Osteoblast (primary cell): ENCODE data around the gene SPRED2. TPM values are rescaled to one million over a fixed set of nuclear protein-coding genes. Genes with fewer than 3 reads are reported as not detected.

Experiments used
- DNase-seq: peaks from one replicate; pipeline ENCODE4 v3.0.0; 2011; ENCODE audit warnings: low spot score, mixed read lengths; ENCODE audit not compliant: insufficient read length; ENCODE audit errors: missing footprints
- H2AFZ ChIP-seq: 2 replicates; pipeline ENCODE4 v1.6.0; 2011; ENCODE audit warnings: mild to moderate bottlenecking, low read length
- H3K27ac ChIP-seq: 2 replicates; pipeline ENCODE4 v1.5.1; 2011; ENCODE audit warnings: mild to moderate bottlenecking, low read depth, low read length, moderate library complexity
- H3K27me3 ChIP-seq: 2 replicates; pipeline ENCODE4 v1.6.0; 2012; ENCODE audit warnings: mild to moderate bottlenecking, control low read depth, inconsistent platforms, low read length, moderate library complexity; ENCODE audit not compliant: insufficient read depth
- H3K36me3 ChIP-seq: 2 replicates; pipeline ENCODE4 v1.5.1; 2011; ENCODE audit warnings: mild to moderate bottlenecking, low read length, control low read depth, moderate library complexity; ENCODE audit not compliant: insufficient read depth
- H3K4me1 ChIP-seq: 2 replicates; pipeline ENCODE4 v1.5.1; 2011; ENCODE audit warnings: mild to moderate bottlenecking, low read length, control low read depth, moderate library complexity; ENCODE audit not compliant: insufficient read depth
- H3K4me2 ChIP-seq: 2 replicates; pipeline ENCODE4 v1.6.0; 2011; ENCODE audit warnings: mild to moderate bottlenecking, low read length; ENCODE audit not compliant: insufficient read depth
- H3K4me3 ChIP-seq: fragments of 200-600 bp; sonication (generic); 3 replicates; pipeline ENCODE4 v1.5.1; 2012; ENCODE audit warnings: mild to moderate bottlenecking, low read length, inconsistent platforms; ENCODE audit not compliant: insufficient read depth
- H3K79me2 ChIP-seq: 2 replicates; pipeline ENCODE4 v1.6.0; 2012; ENCODE audit warnings: mild to moderate bottlenecking, low read length, control low read depth, inconsistent platforms; ENCODE audit not compliant: insufficient read depth
- H3K9me3 ChIP-seq: 2 replicates; pipeline ENCODE4 v1.5.1; 2011; ENCODE audit warnings: low read depth, low read length, control low read depth
- H4K20me1 ChIP-seq: 2 replicates; pipeline ENCODE4 v1.6.0; 2012; ENCODE audit warnings: mild to moderate bottlenecking, low read length, control low read depth; ENCODE audit not compliant: insufficient read depth
- total RNA-seq: library from RNA; depleted of rRNA; stranded (reverse); fragments of >200 nt; gene quantifications from 2 replicates; pipeline ENCODE4 v1.2.3, GENCODE V29; 2012
- TF ChIP-seq, protein P1 (sequence below): IDR thresholded peaks from 2 replicates; pipeline ENCODE4 v1.5.1; 2011; ENCODE audit warnings: mild to moderate bottlenecking, low read depth, low read length, moderate library complexity; ENCODE audit errors: extremely low read depth

SPRED2 gene
- total RNA-seq, 1 donor = 17.4 TPM

DNA sequence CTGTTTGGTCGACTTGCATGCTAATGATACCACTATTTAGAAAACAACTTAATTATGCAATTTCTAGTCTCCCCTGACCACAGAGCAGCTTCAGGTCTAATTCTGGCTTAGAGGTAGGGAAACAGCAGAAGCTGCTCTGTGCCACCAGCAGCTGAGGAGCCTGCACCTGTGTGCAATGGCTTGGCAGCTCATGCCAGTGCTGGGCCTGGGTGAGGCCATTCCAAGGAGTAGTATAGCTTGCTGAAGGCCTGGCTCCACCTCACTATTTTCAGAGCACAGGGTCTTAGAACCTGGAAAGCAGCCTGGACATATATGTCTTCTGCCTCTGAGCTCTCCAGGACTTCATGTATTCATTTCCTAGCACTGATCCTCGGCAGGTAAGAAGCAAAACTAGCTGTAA is 62.8 kb downstream of the SPRED2 start:
- Histone ChIP-seq H3K27ac (no peak overlapping the region), H3K27me3 (no peaks in the 10 kb centered on the region), H3K4me3 (no peak overlapping the region), H2AFZ (no peak overlapping the region), H4K20me1 (peaks cover 13% of the 10 kb centered on the region), H3K4me2 (no peak overlapping the region), H3K79me2 (peaks cover 87% of the 10 kb centered on the region), H3K9me3 (no peaks in the 10 kb centered on the region), H3K4me1 (peaks cover 54% of the 10 kb centered on the region), H3K36me3 (no peaks in the 10 kb centered on the region)
- TF ChIP-seq, protein P1, sequence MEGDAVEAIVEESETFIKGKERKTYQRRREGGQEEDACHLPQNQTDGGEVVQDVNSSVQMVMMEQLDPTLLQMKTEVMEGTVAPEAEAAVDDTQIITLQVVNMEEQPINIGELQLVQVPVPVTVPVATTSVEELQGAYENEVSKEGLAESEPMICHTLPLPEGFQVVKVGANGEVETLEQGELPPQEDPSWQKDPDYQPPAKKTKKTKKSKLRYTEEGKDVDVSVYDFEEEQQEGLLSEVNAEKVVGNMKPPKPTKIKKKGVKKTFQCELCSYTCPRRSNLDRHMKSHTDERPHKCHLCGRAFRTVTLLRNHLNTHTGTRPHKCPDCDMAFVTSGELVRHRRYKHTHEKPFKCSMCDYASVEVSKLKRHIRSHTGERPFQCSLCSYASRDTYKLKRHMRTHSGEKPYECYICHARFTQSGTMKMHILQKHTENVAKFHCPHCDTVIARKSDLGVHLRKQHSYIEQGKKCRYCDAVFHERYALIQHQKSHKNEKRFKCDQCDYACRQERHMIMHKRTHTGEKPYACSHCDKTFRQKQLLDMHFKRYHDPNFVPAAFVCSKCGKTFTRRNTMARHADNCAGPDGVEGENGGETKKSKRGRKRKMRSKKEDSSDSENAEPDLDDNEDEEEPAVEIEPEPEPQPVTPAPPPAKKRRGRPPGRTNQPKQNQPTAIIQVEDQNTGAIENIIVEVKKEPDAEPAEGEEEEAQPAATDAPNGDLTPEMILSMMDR = no peak
- no peak for DNase-seq

DNA sequence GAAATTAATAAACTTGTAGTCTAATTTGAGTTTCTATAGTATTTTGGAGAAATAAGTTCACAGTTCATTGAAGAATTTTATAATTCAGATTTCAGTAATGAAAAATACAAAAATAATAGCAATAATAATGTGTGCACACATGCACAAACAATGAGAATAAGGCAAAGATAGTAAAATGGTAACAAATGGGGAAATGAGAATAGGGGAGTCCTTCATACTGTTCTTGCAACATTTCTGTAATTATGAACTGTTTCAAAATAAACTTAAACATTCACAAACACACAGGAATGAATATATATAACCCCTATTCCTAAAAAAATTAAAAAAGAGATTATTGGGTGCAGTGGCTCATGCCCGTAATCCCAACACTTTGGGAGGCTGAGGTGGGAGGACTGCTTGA is 63.9 kb downstream of the SPRED2 start:
- DNase-seq = no peak
- Histone ChIP-seq H3K27ac (no peak overlapping the region), H3K27me3 (no peaks in the 10 kb centered on the region), H2AFZ (no peak overlapping the region), H3K9me3 (no peaks in the 10 kb centered on the region), H3K4me3 (no peak overlapping the region), H3K4me2 (no peak overlapping the region), H3K36me3 (no peaks in the 10 kb centered on the region), H4K20me1 (peaks cover 13% of the 10 kb centered on the region), H3K79me2 (peaks cover 87% of the 10 kb centered on the region), H3K4me1 (peaks cover 54% of the 10 kb centered on the region)
- TF ChIP-seq, protein P1 = no peak

DNA sequence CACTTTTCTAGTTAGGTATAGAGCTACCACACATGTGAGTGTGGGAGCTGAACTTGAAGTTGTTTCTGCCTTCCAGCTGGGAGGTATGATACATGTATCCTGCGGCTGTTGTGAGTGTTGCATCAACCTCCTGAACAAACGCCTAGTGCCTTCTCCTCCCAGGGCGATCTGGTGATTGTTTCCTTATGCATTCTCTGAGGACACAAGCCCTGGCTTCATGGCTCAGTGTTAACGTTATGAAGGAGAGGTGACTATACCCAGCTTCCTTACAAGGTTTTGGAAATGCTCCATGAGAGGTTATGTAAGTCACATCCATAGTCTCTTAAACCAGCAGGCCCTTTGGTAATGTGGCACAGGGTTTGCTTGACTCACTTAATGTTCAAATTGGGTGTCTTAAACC is 64.9 kb downstream of the SPRED2 start:
- TF ChIP-seq, protein P1 = no peak
- H3K79me2 ChIP-seq = peaks cover 85% of the 10 kb centered on the region
- H3K4me3 ChIP-seq = no peak overlapping the region
- no peaks in the 10 kb centered on the region for H3K27me3 ChIP-seq
- no peak overlapping the region for H2AFZ ChIP-seq
- DNase-seq = peak; percentile 84
- H3K4me2 ChIP-seq = peak overlapping the region; percentile 74
- H3K27ac ChIP-seq = peak overlapping the region; percentile 67
- H3K4me1 ChIP-seq = peaks cover 50% of the 10 kb centered on the region
- no peaks in the 10 kb centered on the region for H3K36me3 ChIP-seq
- H4K20me1 ChIP-seq = peaks cover 13% of the 10 kb centered on the region
- no peaks in the 10 kb centered on the region for H3K9me3 ChIP-seq

DNA sequence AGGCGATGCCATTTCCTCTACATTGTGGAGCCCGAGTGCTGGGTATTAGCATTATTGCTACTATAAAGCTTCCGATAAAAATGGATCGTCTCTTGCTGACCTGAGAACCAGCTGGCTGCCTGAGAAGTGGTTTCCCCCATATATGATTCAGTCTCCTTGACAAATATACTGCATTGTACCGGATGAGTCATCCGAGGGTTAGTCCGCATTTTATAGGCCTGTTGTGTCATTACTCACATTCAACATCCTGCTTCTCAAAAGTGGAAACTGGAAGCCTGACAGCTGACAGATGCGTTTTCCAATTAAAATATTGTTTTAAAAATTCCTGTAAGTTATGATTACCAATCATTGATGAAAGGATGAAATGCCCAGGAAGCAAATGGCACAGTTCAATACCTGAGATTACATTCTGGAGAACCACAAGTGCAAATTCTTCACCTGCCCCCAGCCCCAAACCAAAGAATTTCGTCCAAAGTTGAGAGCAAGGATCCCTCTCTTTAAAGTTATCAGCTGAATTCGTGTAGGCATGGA is 65.7 kb downstream of the SPRED2 start:
- DNase-seq = peak; percentile 93
- no peaks in the 10 kb centered on the region for H3K36me3 ChIP-seq
- H3K9me3 ChIP-seq = no peaks in the 10 kb centered on the region
- peak overlapping the region; percentile 43 for H3K4me3 ChIP-seq
- H3K27me3 ChIP-seq = no peaks in the 10 kb centered on the region
- H2AFZ ChIP-seq = no peak overlapping the region
- TF ChIP-seq, protein P1 = no peak
- H4K20me1 ChIP-seq = peaks cover 13% of the 10 kb centered on the region
- H3K79me2 ChIP-seq = peaks cover 85% of the 10 kb centered on the region
- peak overlapping the region; percentile 74 for H3K4me2 ChIP-seq
- peak overlapping the region; percentile 67 for H3K27ac ChIP-seq
- H3K4me1 ChIP-seq = peaks cover 53% of the 10 kb centered on the region
